ENCODE results near the gene FRMPD1.

The FRMPD1 gene

GRCh38 chr9:37784616-37785483, 134.1 kb downstream of the FRMPD1 start, which contains the start of gene EXOSC3:
Gene EXOSC3 (minus strand): TSS chr9:37785064. CDS start chr9:37785044, 20 bp downstream.
- peak; percentile 93 for DNase-seq

- DNase-seq: no peak
Observed at GRCh38 chr9:37787059-37787458, 136.3 kb downstream of the FRMPD1 start.

- no peak for DNase-seq
Observed at GRCh38 chr9:37788332-37788731, 137.6 kb downstream of the FRMPD1 start.

GRCh38 chr9:37790096-37790495, 139.3 kb downstream of the FRMPD1 start:
- DNase-seq: no peak

GRCh38 chr9:37792122-37792521, 141.4 kb downstream of the FRMPD1 start:
- no peak for DNase-seq

GRCh38 chr9:37796232-37796631, 145.5 kb downstream of the FRMPD1 start:
- no peak for DNase-seq
